Activated T-cell treated with anti-CD3 and anti-CD28 coated beads for 4 hours (primary cell): Measurements from ENCODE around the gene COPG2.
"Not testable (repeated sequence)": the region's sequence is repeated elsewhere in the genome, so short reads cannot be mapped to it uniquely, and the experiment has no call there.

Source experiments
- DNase-seq: peaks from one replicate; pipeline ENCODE4 v3.0.0-alpha.2; 2020

Gene COPG2

DNA sequence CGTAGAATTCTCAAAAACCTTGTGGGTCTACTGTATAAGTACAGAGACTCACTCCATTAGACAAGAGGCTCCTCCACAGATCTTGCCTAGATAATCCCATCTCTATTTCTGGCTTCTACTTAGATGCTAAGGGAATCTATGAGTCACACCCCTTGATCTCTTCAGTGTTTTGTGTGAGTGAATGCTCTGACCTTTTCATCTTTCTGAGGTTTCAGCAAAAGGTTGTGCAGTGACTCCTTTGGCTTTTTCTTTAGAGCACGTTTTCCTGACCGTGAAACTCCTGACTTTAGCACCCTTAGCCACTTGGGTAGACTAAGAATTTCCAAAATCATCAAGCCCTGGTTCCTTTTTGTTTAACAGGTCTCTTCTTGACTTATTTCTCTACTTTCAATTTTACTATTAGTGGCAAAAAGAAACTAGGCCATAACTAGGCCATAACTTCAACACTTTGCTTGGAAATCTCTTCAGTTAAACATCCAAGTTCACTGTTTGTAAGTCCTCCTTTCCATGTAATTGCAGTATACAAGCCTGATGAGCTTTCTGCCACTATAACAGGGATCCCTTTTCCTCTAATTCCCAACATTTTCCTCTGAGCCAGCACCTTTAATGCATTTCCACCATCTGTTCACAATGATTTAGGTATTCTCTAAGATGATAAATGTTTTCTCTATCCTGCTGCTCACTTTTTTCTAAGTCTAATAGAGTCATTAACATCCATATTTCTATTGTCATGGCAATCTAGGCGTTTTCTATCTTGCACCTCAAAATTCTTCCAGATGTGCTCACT lies 19.4 kb downstream of the COPG2 start:
- DNase-seq: no peak

DNA sequence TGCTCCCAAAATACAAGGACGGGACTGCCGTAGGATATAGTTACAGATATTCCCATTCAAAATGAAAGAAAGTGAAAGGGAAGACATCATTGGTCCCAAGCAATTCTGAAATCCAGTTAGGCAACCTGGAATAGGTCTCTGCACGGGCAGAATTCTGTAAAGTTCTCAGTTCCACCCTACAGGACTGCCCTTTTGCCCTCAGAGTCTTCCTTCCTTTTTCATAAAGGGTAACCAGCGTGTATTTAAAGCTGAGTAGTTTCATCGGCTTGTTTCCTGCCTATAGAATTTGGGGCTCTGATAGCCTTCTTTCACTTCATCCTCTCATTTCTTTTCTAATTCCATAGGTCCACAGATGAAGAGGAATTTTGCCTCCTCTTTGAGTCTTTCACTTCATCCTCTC lies 20.0 kb downstream of the COPG2 start:
- no peak for DNase-seq

DNA sequence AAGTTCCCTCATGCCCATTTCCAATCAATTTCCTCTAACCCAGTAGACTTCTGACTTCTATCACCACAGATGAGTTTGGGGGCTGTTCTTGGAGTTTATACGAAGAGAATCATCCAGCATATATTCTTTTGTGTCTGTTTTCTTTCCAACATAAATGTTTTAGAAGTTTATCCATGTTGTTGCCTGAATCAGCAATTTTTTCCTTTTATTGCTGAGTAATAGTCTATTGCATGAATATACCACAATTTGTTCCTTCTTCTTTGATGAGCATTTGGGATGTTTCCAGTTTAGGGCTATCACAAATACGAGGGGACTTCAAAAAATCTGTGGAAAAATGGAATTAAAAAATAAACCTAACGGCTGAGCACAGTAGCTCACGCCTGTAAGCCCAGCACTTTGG lies 26.2 kb downstream of the COPG2 start:
- no peak for DNase-seq

DNA sequence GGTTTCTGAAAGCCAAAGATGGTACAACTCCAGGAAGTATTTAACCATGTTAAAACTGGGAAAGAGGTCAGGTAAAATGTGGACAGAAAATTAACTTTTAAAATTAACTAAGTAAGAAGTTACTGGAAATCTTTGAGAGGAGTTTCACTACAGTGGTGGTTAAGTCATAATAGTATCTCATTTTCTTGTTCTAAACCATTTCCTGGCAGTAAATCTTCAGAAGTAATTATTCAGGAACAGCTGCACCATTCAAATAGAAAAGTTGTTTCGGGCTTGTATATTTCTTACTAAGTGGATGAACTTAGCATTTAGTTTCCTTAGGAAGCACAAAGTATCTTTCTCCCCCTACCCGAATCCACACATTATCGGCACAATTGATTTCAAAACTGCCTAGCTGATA lies 27.1 kb downstream of the COPG2 start:
- no peak for DNase-seq

DNA sequence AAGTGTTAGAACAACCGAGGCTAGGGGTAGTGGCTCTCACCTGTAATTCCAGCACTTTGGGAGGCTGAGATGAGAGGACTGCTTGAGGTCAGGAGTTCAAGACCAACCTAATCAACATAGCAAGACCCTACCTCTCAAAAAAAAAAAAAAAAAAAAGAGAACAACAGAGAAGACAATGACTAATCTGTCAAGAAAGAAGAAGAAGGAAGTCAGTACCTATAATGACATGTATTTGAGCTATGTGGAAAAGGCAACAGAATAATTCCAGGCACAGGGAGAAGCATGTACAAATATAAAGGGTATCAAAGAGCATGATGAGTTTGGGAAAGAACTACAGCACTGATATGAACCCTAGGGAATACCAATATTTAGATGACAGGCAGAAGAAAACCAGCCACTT lies 27.5 kb downstream of the COPG2 start:
- DNase-seq: no peak

DNA sequence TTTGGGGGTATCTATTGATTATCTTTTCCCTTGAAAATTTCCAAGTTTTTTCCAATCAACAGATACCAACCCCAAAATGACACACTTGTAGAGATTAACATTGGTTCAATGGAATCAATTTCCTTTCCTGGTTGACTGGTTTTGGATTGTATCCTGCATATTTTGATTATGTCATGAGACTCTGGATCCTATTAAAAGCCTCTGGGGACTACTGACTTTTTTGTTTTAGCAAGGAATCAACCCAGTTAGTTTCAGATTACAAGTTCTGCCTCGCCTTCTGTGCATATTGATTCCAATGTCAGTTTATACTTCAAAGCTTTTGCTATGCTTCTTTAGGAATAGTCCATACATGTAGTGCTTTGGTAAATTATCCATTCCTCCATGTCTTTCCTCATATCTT lies 29.2 kb downstream of the COPG2 start:
- no peak for DNase-seq

DNA sequence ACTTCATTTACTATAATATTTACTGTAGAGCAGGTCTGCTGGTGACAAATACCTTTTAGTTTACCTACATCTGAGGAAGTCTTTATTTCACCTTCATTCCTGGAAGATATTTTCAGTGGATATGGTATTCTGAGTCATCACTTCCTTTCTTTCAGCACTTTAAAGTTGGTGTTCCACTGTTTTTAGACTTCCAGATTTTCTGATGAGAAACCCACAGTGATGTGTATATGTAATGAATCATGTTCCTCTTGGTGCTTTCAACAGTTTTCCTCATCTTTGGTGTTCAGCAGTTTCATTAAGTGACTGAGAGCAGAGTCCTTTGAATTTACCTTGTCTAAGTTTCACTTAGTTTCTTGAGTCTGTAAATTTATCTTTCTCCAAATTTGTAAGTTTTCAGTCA lies 36.4 kb downstream of the COPG2 start:
- no peak for DNase-seq

DNA sequence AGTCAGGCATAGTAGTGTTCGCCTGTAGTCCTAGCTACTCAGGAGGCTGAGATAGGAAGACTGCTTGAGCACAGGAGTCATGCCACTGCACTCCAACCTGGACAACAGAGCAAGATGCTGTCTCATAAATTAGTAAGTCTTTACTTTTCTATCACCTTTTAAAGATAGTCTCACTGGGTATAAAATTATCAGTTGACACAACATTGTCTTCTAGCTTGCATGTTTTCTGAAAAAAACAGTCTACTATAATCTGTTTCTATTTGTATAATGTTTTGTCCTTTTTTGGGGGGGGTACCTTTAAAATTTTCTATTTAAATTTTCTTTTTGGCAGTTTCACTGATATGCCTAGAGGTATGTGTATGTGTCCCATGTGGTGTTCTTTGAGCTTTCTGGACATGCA lies 39.6 kb downstream of the COPG2 start:
- no peak for DNase-seq

DNA sequence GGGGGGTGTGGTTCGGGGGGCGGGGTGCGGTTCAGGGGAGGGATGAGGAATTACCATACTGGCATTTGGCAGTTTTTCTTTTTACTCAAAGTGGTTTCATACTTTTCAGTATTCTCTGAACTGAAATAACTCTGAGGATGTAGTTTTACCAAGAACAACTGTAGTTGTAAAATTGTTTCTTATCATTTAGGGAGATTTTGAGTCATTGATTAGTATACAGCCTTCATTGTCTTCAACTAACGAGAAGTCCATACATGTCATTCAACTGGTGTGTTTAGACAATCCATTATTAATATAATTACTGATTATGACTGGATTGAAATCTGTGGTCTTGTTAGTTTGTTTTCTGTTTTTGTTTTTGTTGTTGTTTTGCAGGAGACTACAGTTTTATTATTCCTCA lies 40.8 kb downstream of the COPG2 start:
- no peak for DNase-seq

DNA sequence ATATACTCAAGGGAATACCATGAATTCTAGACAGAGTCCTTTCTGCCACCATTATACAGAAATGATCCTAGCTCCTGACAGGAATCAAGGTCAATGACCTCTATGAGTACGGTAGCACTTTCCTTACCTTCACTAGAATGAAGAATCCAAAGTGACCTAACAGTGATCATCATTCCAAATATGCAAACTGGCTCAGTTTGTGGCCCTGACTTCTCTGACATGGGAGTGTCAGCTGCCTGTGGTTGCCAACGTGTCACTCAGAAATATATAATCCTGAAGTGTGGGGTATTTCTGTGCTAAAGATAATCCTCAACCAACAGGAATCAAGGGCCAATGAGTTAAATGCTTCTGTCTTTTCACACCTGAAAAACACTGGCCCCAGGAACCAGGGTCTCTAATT lies 45.7 kb downstream of the COPG2 start:
- no peak for DNase-seq

DNA sequence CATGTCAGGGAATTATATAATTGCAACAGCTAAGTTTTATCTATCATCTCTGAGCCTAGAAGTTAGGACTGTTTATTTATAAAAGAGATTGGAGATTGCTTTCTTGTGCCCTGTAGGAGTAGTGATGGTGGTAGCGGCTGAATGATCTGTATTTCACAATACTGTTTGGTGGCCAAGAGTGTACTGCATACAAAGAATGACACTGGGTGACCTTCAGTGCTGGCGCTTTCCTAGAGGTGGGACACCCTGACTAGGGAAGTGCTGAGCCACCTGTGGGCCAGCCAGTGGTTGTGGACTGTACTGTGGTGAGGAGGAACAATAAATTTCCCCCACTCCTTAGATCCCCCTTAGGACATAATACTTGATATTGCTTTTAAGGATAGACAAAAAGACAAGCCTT lies 53.0 kb downstream of the COPG2 start:
- no peak for DNase-seq

DNA sequence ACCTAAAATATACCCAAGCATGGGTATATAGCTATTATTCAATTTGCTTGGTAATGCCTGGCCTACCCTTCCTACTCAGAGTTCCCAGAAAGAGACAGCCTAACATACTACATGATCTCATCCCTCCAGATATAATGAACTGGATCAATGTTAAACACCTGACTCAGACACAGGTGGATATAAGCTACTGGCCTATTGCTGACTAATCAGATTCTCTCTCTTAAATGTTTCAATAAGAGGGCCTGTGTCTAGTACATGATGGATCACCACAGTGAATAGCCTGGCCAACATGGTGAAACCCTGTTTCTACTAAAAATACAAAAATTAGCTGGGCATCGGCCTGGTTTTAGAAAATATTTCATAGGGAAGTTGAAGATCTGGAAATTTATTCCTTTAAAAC lies 54.1 kb downstream of the COPG2 start:
- no peak for DNase-seq

DNA sequence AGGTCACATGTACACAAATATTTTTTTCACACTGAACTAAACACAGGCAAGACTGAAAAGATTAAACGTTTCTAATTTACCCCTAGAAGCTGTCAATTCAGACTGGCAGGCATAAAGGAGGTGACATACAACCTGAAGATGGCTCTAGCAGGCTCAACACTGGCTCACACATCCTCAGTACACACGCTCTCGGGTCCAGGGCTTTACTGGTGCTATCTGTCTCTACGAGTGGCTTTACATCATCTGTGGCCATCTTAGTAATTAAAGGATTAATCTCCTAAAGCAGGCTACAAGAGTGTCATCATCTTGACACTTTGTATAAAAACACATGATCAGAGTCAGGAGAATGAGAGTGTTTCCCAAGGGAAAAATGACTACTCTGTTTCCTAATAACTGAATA lies 57.3 kb downstream of the COPG2 start:
- no peak for DNase-seq

DNA sequence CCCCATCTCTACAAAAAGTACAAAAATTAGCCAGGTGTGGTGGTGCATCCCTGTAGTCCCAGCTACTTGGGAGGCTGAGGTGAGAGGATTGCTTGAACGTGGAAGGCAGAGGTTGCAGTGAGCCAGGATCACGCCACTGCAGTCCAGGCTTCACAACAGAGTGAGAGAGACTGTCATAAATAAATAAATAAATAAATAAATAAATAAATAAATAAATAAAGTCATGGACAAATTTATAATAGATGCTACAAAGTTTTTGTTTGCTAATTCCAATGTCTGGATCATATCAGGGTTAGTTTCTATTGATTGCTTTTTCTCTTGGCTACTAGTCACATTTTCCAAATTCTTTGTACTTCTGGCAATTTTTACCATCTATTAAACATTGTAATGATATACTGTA lies 61.5 kb downstream of the COPG2 start:
- DNase-seq: not testable (repeated sequence)

DNA sequence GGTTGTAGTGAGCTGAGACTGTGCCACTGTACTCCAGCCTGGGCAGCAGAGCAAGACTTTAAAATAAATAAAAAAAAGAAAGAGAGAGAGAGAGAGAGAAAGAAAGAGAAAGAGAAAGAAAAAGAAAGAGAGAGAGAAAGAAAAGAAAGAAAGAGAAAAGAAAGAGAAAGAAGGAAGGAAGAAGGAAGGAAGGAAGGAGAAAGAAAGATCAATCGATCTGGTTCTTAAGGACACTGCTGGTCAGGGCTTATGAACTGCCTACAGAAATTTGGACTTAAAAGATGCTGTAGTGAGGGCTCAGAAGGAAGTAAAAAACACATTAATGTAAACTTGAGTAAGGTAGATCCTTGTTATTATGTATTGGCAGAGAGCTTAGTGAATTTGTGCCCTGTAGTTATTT lies 62.4 kb downstream of the COPG2 start:
- no peak for DNase-seq

DNA sequence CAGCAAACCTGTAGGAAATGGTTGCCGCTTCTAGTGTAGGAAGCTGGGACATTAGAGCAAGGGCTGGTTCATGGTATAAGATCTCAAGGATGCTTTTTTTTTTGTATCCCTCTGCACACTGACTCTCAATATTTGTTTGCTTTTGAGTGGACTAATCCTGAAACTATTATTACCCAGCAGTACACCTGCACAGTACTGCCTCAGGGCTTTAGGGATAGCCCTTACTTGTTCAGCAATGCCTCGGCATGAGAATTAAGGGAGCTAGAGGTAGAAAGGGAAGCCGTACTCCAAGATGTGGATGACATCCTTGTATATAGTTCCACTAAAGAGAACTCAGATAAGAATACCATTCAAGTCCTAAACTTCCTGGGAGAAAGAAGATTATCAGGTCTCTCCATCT lies 70.5 kb downstream of the COPG2 start:
- DNase-seq: no peak

DNA sequence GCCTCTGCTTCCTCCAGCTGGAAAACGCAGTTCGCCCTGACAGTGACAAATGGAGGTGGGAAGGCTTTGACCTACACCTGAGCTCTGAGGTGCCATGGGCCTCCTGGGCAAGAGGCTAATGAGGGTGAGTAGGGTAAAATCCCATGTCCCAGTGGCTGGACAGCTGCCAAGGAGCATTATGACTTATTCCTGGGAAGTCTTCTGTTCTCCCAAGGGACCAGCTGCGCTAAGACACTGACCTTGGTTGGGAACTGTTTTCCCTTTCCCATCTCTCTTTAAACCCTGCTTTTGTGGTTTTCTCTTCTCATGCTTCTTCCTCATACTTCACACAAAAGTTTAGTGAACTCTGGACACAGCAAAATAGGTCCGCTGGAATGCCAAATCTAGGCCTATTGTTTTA lies 72.6 kb downstream of the COPG2 start:
- DNase-seq: no peak

DNA sequence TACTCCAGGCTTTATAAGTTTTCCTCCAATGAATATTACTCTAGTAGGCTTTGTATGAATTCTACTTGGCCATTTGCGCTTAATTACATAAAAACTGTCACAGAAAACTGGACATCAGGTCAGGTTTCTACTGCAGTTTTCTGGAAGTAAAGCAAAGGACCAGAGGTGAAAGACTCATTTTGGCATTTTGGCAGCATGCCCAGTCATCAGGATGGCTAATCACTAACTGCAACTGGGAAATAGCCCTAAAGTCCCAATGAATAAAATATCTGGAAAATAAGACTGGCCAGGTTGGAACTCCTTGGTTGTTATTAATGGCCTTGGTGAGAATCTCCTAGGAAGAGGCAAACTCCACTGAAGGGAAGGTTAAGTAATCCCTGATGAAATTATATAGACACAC lies 75.5 kb downstream of the COPG2 start:
- no peak for DNase-seq

DNA sequence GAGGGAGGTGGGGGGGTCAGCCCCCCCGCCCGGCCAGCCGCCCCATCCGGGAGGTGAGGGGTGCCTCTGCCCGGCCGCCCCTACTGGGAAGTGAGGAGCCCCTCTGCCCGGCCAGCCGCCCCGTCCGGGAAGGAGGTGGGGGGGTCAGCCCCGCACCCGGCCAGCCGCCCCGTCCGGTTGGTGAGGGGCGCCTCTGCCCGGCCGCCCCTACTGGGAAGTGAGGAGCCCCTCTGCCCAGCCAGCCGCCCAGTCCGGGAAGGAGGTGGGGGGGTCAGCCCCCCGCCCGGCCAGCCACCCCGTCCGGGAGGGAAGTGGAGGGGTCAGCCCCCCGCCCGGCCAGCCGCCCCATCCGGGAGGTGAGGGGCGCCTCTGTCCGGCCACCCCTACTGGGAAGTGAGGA lies 77.1 kb downstream of the COPG2 start:
- not testable (repeated sequence) for DNase-seq

DNA sequence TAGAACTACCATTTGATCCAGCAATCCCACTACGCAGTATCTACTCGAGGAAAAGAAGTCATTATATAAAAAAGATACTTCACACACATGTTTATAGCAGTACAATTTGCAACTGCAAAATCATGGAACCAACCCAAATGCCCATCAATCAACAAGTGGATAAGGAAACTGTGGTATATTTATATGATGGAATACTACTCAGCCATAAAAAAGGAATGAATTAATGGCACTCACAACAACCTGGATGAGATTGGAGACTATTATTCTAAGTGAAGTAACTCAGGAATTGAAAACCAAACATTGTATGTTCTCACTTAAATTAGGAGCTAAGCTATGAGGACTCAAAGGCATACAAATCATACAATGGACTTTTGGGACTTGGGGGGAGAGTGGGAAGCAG lies 82.6 kb downstream of the COPG2 start:
- not testable (repeated sequence) for DNase-seq

DNA sequence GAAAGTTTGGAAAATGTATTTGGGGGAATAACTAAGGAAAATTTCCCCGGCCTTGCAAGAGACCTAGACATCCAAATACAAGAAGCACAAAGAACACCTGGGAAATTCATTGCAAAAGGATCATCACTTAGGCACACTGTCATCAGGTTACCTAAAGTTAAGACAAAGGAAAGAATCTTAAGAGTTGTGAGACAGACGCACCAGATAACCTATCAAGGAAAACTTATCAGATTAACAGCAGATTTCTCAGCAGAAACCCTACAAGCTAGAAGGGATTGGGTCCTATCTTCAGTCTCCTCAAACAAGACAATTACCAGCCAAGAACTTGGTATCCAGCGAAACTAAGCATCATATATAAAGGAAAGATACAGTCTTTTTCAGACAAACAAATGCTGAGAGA lies 93.4 kb downstream of the COPG2 start:
- DNase-seq: not testable (repeated sequence)

DNA sequence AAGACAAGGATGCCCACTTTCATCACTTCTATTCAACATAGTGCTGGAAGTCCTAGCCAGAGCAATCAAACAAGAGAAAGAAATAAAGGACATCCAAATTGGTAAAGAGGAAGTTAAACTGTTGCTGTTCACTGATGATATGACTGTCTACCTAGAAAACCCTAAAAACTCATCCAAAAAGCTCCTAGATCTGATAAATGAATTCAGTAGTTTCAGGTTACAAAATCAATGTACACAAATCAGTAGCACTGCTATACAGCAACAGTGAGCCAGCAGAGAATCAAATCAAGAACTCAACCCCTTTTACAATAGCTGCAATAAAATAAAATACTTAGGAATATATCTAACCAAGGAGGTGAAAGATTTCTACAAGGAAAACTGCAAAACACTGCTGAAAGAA lies 98.4 kb downstream of the COPG2 start:
- not testable (repeated sequence) for DNase-seq

DNA sequence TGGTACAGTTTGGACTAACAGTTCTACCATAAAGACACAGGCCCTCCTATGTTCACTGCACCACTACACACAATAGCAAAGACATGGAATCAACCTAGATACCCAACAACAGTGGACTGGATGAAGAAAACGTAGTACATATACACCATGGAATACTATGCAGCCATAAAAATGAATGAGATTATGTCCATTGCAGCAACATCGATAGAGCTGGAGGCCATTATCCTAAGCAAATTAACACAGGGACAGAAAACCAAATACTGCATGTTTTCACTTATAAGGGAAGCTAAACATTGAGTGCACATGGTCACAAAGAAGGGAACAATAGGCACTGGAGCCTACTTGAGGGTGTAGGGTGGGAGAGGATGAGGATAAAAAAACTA lies 101.7 kb downstream of the COPG2 start:
- no peak for DNase-seq

DNA sequence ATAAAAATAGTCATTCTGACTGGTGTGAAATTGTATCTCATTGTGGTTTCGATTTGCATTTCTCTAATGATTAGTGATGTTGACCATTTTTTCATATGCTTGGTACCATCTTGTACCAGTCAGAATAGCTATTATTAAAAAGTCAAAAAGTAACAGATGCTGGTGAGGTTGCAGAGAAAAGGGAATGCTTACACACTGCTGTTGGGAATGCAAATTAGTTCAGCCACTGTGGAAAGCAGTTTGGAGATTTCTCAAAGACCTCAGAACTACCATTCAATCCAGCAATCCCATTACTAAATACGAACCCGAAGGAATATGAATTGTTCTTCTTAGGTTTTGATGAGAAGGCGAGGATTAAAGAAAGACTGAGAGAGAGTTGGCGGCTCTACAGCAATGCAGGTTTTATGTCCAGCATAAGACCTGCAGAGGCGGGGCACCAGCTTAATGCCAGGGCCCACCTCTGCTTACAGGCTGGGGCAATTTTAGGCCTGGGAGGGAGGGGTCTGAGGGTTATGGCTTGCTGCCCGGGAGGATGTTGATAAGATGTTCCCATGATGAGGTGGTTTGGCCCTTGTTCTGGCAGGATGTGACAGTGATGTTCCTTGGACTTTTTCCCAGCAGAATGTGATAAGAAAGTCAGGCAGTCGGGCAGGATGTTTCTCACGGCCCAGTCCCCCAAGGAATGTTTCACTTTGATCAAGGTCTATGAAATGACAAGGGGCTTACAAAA lies 102.2 kb downstream of the COPG2 start:
- DNase-seq: no peak

DNA sequence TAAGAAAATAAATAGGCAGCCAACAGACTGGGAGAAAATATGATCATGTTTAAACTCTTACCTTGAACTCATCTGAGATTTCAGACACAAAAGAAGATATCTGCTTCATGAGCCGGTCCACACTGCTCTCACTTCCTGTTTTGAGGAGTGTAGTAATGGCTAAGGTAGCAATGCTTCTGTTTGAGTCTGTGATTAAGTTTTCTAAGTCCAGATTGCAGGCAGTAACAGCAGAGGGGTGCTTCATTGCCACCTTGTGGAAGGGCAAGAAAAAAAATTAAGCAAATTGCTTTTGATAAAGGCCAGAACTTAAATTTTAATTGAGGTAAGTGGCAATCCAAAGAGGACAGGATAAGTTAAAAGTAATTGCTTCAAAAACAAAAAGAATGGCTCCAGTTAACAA lies 107.6 kb downstream of the COPG2 start:
- no peak for DNase-seq
